ENCODE results near the gene CALCR.

Gene CALCR

DNA sequence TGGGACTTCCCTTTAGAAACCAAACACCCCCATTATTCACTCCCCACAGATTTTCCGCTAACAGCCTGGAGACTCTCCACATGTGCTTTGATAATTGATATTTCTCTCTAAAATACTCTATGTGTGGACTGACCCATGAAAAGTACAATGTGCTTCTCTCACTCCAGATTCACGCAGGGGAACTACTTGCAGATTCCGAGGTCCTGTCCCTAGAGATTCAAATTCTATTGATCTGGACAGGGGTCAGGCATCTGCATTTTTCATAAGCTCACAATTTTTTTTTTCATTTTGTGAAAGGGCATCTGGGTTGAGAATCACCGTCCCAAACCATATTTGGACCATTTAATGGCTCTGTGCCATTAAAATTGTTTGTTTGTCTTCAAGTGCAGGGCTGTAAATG lies 98.7 kb downstream of the CALCR start:
- TF ChIP-seq, protein P1, sequence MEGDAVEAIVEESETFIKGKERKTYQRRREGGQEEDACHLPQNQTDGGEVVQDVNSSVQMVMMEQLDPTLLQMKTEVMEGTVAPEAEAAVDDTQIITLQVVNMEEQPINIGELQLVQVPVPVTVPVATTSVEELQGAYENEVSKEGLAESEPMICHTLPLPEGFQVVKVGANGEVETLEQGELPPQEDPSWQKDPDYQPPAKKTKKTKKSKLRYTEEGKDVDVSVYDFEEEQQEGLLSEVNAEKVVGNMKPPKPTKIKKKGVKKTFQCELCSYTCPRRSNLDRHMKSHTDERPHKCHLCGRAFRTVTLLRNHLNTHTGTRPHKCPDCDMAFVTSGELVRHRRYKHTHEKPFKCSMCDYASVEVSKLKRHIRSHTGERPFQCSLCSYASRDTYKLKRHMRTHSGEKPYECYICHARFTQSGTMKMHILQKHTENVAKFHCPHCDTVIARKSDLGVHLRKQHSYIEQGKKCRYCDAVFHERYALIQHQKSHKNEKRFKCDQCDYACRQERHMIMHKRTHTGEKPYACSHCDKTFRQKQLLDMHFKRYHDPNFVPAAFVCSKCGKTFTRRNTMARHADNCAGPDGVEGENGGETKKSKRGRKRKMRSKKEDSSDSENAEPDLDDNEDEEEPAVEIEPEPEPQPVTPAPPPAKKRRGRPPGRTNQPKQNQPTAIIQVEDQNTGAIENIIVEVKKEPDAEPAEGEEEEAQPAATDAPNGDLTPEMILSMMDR (IDR thresholded peaks at IDR 0.05), result no peak
- H3K4me3 Mint-ChIP-seq, result no peak overlapping the region
- H3K27ac Mint-ChIP-seq, result no peak overlapping the region
- no peak for DNase-seq
- H3K27me3 Mint-ChIP-seq (ENCODE audit: low read depth, poor library complexity), result peaks cover 4% of the 10 kb centered on the region
- no peaks in the 10 kb centered on the region for H3K9me3 Mint-ChIP-seq
- H3K4me1 Mint-ChIP-seq, result peaks cover 6% of the 10 kb centered on the region
- no peaks in the 10 kb centered on the region for H3K36me3 Mint-ChIP-seq (ENCODE audit: low read depth)

DNA sequence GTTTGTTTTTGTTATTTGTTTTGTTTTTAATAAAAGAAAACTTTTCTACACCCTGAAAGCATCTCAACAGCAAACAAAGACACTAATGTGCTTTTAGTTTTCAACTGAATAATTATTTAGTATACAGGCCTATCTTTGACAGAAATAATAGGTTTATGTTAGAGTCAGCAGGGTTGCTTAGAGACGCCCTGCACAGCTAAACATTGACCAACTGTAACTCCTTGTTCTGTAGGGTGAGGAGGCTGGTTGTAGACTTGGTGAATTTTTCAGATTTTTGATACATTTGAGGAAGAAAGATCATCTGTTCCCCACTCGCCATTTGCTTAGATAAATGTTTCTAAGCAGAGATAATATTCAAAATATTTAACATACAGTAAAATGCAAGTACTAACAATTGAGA lies 103.1 kb downstream of the CALCR start:
- Mint-ChIP-seq H3K36me3 (ENCODE audit: low read depth) (no peaks in the 10 kb centered on the region), H3K27ac (no peak overlapping the region), H3K27me3 (ENCODE audit: low read depth, poor library complexity) (no peaks in the 10 kb centered on the region), H3K4me3 (no peak overlapping the region), H3K9me3 (no peaks in the 10 kb centered on the region), H3K4me1 (peaks cover 6% of the 10 kb centered on the region)
- TF ChIP-seq, protein P1 (IDR thresholded peaks at IDR 0.05), result no peak
- DNase-seq, result no peak

DNA sequence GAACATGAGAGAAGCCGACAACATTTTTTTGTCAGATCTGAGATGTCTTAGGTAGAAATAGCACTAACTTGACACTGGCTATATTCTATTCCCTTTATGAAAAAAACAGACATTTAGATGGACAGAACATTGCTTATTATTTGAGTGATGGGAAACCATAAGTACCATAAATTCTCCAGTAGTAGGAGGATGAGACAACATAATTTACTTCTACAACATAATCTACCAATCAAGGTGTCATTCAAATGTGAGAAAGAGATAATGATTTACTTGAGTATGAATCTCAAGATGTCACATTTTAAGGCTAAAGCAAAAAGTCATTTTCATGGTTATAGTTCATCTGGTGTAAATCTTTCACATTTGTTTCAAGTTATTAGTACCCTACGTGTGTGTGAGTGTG lies 110.8 kb downstream of the CALCR start:
- Mint-ChIP-seq H3K36me3 (ENCODE audit: low read depth) (no peaks in the 10 kb centered on the region), H3K4me1 (no peaks in the 10 kb centered on the region), H3K27ac (no peak overlapping the region), H3K9me3 (no peaks in the 10 kb centered on the region), H3K4me3 (no peak overlapping the region), H3K27me3 (ENCODE audit: low read depth, poor library complexity) (no peaks in the 10 kb centered on the region)
- TF ChIP-seq, protein P1 (IDR thresholded peaks at IDR 0.05), result no peak
- DNase-seq, result no peak

DNA sequence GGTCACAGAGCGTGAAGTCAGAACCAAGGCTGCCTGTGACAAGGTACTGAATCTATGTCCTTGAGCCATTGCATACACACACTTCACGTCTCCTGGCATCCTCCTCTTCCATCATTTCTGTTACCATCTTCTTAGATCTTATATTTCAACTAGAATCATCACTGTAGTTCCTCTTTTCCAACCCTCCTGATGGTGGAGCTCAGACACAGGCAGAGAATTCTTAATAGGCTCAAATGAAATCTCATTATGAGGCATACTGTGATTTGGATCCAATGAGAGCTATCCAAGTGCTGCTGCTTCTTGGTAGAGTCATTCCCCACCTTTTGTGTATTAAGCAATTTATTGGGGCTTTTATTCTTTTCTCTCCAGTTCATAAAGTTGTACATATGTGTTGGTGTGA lies 113.2 kb downstream of the CALCR start:
- Mint-ChIP-seq H3K4me3 (no peak overlapping the region), H3K27ac (no peak overlapping the region), H3K36me3 (ENCODE audit: low read depth) (no peaks in the 10 kb centered on the region), H3K27me3 (ENCODE audit: low read depth, poor library complexity) (no peaks in the 10 kb centered on the region), H3K9me3 (no peaks in the 10 kb centered on the region), H3K4me1 (no peaks in the 10 kb centered on the region)
- TF ChIP-seq, protein P1 (IDR thresholded peaks at IDR 0.05), result no peak
- DNase-seq, result no peak

DNA sequence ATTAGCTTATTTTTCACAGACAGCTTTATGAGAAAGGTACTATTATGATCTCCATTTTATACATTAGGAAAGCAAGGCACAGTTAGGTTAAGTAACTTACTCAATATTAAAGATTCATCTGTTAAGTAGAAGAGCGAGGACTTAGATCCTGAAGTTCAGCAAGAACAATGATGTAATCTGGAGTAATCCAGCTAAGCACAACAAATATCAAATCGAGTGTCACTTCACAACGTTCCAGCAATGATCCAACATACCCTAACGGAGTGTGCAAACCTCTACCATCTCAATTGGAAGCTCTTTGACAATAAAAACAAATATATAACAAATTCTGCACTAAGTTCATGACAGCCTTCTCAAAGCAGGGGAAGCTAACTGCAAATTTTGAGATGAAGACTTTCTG lies 121.3 kb downstream of the CALCR start:
- no peak for DNase-seq
- Mint-ChIP-seq H3K4me1 (no peaks in the 10 kb centered on the region), H3K27ac (no peak overlapping the region), H3K4me3 (no peak overlapping the region), H3K36me3 (ENCODE audit: low read depth) (no peaks in the 10 kb centered on the region), H3K27me3 (ENCODE audit: low read depth, poor library complexity) (no peaks in the 10 kb centered on the region), H3K9me3 (no peaks in the 10 kb centered on the region)
- TF ChIP-seq, protein P1 (IDR thresholded peaks at IDR 0.05), result no peak

DNA sequence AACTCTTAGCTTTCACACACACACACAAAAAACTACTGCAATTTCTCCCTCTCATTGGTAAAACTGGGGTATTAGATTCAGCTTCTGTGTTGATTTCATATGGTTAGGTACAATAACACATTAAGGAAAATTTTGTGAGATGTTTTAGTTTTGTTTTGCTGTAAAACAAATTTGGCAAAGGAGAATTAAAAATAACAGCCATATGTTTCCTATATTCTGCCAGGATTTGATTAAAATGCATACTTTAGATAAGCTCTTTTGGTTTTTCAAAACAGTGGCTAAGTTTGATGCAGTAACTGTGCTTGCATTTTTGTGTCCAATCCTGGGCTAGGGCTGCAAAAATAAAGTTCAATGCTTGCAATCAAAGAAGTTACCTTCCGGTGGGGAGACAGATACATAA lies 126.3 kb downstream of the CALCR start:
- H3K27me3 Mint-ChIP-seq (ENCODE audit: low read depth, poor library complexity), result no peaks in the 10 kb centered on the region
- H3K4me3 Mint-ChIP-seq, result no peak overlapping the region
- H3K27ac Mint-ChIP-seq, result no peak overlapping the region
- no peaks in the 10 kb centered on the region for H3K4me1 Mint-ChIP-seq
- H3K9me3 Mint-ChIP-seq, result no peaks in the 10 kb centered on the region
- TF ChIP-seq, protein P1 (IDR thresholded peaks at IDR 0.05), result no peak
- H3K36me3 Mint-ChIP-seq (ENCODE audit: low read depth), result no peaks in the 10 kb centered on the region
- DNase-seq, result no peak

Data from nephron progenitor cell (in vitro differentiated cells).